Limb (tissue), 2 donors: ENCODE results near the gene VPS41.

Experiments
- DNase-seq, 2 donors: peaks; one replicate each; pipeline ENCODE4 v3.0.0-alpha.2; 2016; ENCODE audit errors: extremely low spot score in 2 of 2

VPS41 gene

DNA sequence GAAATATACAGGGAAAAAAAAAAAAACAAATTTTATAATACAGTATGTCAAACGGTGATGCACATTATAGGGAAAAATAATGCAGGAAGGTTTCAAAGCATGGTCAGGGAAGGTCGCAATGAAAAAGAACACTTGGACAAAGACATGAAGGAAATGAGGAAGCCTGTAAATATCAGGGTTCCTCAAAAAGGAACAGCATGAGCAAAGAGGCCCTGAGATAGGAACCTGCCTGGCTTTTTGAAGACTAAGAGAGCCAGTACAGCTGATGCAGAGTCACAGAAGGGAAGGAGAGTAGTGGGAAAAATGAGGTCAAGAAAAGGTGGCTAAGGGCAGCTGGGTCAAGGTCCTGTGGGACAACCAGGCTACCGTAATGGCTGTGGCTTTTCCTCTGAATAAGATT lies 1.9 kb downstream of the VPS41 start:
- DNase-seq = no peak

DNA sequence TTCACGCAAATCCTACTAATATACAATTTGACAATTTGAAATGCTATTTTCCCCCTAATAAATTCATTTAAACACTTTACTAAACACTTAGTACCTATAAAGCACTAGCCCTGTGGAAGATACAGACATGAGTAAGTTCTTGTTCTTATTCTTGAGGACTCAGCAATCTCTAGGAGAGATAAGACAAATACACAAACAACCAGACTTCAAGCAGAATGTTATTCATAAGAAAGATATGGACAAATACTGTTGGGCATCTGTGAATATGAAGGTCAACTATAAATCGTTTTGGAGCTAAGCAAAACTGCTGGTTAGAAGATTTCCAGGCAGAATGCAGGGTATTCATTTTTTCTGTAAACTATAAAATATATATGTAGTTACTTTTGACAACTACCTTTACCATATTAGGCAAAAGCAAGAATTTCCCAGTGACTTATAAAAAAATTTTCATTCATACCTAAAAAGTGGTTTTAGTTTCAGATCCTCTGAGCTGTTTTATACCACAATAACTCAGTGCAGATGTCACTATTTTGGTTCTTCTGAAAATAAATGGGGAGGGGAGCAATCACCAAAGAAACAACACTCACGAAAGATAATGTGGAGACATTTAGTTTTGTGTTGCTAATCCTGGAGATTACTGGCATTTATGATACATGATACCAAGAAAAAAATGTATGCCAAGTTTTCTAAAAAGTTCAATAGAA lies 3.8 kb downstream of the VPS41 start:
- no peak for DNase-seq

DNA sequence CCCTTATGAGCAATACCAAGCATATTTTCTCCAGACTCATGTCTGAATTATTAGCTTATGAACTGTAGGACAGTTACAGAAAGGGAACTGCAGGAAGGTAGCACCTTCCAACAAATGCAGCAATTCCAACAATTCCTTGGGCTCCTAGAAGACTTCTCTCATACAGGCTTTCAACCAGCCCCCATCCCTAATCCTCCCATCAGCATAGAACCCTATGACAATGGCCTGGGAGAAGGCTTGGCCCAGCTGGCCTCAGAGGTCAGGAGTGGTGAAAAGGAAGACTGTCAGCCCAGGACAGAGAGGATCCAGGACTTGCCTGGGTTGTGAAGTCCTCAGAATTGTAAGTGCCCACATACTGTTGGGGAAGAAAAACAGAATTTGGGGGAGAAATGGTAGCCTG lies 5.9 kb downstream of the VPS41 start:
- DNase-seq = no peak

DNA sequence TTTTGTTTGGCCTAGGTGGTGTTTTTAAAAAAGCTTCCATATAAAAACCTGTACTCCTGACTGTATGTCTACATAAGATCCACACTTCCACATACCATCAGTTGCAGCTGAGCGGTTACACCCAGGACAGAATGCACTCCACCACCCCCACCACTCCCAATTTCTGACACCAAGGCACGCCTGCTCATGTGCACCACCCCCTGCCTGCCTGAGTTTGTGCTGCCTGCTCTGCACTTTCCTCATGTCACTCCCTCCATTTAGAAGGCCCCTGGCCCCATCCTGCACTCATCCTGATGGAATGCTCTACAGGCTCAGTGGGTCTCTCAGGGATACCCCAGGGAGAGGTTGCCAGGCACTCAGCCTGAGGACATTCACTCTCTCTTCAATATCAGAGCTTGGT lies 6.5 kb downstream of the VPS41 start:
- no peak for DNase-seq

DNA sequence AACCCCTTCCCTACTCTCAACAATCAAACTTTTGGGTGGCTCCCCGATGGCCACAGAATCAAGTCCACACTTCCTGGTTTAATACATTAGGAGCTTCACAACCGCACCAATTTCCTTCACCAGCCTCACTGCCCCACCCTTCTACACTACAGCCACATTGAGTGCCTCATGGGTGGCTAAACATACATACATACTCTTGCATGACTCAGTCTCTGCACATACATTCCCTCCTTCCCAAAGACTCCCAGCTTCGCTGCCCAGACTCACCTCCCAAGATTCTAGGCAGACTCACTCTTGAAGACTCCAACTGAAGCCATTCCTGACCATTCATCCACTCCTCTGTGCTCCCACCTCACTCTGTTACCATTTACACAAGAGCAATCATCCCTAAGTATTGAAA lies 15.9 kb downstream of the VPS41 start:
- DNase-seq = no peak

DNA sequence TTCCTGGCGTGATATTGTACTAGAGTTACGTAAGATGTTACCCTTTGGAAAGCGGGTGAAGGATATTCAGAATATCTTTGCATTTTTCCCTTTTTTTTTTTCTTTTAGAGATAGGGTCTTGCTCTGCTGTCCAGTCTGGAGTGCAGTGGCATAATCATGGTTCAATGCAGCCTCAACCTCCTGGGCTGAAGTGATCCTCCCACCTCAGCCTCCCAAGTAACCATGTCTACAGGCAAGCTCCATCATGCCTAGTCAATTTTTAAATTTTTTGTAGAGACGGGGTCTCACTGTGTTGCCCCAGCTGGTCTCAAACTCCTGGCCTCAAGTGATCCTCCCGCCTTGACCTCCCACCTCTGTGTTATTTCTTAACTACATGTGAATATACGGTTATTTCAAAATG lies 18.4 kb downstream of the VPS41 start:
- no peak for DNase-seq

DNA sequence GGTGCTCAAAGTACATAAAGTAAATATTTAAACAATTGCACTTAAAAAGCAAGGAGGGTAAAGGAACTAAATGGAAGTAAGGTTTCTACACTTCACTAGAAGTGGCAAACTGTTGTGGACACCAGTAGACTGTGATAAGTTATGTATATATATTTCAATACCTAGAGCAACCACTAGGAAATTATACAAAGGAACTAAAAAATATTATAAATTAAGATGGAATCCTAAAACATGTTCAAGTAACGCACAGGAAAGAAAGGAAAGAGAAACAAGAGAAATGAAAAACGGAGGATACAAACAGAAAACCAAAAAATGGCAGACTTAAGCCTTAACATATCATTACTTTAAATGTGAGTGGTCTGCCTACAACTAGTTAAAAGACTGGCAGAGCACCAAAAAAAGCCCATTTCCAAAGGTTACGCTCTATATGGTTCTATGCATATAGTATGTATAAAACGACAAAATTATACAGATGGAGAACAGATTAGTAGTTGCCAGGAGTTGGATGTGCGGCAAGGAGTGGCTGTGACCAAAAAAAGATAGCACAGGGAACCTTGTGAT lies 19.0 kb downstream of the VPS41 start:
- DNase-seq = no peak

DNA sequence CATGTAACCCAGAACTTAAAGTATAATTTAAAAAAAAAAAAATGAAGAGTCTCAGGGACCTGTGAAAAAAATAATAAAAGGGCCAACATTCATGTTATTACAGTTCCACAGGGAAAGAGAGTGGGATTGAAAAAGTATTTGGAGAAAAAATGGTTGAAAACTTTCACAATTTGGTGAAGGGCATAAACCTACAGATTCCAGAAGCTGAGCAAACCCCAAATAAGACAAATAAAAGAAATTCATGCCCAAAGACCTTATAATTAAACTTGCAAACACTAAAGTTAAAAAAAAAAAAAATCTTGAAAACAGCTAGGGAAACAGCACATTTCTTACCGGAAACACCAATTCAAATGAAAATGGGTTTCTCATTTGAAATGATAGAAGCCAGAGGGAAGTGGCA lies 19.9 kb downstream of the VPS41 start:
- DNase-seq = no peak

DNA sequence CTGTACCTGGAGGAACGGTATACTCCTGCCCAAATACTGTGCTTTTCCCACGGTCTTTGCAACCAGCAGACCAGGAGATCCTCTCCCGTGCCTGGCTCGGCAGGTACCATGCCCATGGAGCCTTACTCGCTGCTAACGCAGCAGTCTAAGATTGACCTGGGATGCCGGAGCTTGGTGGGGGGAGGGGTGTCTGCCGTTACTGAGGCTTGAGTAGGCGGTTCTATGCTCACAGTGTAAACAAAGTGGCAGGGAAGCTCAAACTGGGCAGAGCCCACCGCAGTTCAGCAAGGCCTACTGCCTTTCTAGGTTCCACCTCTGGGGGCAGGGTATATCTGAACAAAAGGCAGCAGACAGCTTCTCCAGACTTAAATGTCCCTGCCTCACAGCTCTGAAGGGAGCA lies 22.7 kb downstream of the VPS41 start:
- no peak for DNase-seq

DNA sequence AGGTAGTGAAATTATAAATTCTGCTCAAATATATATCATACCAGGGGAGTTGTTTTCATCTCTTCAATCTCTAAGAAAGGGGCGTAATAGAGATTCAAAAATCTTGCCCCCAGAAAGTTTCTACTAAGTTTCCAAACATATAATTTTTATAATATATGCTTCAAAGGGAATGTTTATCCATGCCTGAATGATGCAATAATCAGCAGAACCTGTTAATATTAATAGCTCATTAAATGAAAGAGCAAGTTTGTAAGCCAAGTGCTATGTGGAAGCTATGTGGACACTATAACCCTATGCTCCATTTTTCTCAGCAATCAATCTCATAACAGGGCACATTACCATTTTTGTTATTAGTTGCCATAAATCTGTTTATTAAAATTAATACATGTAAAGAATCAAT lies 25.3 kb downstream of the VPS41 start:
- no peak for DNase-seq

DNA sequence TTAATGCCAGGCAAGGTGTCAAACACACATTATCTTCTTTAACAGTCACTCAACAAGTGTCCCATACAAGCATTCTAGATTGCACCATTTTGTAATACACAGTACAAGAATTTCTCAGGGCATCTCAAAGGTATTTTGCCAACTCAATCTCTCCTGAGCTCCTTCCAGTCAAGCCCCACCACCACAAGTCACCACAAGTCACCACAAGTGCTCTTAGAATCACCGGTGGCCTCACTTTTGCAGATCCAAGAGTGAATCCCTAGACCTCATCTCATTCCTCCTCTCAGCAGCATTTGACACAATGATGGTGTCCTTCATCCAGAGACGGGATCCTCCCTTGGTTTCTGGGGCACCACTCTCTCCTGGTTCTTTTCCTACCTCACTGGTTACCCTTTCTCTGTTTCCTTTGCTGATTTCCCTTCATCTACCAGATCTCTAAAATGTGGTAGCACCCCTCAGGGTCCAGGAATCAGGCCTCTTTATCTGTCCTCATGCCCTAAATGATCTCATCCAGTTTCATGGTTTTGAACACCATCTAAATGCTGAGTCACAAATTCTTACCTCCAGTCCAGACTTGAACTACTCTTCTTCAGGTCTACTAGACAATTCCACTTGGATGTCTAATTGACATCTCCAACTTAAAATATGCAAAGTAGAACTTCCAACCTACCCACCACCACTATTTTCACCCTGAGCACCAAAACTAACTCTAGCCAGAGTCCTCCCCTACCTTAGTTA lies 26.9 kb downstream of the VPS41 start:
- no peak for DNase-seq

DNA sequence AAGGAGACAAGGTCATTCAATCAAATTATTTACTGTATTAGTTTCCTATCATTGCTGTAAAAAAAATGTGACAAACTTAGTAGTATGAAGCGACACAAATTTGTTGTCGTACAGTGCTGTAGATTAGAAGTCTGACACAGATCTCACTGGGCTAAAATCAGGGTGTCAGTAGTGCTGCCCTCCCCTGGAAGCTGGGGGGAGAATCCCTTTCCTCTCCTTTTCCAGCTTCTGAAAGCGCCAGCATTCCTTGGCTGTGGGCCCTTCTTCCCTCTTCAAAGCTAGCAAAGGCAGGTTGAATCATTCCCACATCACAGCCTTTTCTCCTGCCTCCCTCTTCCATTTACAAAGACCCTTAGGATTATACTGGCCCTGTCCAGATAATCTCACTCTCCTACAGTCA lies 28.0 kb downstream of the VPS41 start:
- no peak for DNase-seq

DNA sequence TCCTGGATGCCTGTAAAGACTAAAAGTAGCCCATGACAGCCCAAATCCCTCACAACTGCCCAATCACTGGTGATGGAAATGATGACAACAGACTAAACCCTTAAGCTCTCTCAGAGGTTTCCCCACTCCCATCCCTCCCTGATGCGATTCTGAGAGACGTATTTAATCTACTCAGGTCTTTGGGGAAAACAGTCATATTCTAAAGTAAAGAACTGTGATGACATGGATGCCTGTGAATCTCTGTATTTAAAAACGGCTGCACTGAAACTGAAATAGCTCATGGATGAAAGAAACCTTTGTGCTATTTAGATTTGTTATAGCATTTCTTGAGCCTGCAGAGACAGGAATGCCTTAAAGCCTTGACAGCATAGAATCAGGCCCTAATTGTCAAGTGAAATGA lies 28.5 kb downstream of the VPS41 start:
- DNase-seq = no peak

DNA sequence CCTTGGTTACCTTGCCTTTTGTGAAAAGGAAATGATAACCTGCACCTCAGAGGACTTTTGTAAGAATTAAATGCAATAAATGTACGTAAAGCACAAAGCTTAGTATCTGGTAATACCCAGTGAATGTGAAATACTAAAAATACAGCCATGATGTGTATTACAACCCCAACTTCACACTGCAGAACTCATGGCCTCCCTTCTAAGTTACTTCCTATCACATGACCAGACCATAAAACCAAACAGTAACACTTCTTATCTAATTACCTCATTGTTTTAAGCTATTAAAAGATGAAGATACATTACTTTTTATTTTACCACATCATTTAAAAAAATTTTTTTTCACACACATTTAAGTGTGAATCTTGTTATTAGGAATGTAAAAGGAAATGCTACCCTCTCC lies 29.0 kb downstream of the VPS41 start:
- DNase-seq = no peak

DNA sequence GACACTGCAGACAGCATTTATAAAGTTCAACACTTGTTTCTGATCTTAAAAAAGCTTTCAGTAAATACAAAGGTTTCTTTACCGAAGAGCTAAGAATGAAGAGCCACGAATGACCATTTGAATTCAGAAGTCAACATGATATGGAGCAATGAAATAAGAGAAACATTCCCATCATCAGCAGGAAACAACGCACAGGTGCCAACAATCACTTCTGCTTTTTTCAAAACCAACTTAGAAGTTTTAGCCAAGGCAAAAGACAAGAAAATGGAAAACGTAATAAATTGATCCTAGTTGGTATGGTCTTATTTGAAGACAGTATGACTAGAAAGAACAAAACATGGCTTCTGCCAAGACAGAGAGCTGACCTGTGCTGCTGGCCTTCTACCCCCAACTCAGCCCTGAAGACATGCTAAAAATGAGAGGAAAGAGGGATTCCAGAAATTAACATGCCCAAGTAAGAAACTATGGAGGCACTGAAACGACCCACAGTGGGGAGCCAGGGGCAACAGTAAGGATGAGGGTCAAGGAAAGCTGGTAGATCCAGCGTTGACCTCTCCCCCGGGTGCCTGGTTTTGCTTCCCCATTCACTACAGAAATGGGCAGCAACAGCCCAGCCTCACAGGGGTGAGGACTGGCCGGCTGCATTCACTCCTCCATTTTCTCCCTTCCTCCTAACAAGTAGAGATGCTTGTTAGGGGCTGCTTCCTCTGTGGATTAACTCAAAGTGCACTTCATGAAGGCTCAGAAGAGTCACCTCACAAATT lies 30.1 kb downstream of the VPS41 start:
- no peak for DNase-seq

DNA sequence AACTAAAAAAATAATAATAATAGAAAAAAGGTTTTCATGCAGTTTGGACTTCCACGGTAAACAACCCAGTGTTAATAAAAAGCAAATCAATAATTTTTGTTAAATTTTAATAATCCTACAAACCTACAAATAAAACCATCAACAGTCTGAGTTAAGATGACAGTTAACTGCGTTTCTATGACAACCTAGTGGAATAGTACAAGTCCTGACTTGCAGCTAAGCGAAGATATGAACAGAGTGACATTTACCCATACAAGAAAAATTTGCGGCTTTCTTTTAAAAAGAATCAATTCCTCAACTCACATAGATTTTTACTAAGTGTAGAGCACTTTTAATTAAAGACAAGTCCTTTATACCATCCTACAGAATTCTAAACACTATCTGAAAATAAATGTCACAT lies 35.6 kb downstream of the VPS41 start:
- no peak for DNase-seq

DNA sequence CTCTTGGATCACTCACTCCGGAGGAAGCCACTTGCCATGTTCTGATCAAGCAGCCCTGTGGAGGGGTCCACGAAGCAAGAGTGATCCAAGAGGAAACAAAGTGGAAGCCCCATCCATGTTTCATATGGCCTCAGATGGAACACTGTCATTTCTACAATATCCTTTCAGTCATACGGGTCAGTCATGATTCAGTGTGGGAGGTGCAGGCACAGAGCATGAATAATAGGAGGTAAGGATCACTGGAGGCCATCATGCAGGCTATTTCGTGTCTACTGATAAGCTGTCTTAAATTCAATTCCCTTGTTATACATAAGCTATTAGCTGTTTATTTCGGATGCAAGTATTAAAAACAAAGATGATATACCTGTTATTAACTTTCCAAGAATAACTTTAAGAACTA lies 36.8 kb downstream of the VPS41 start:
- no peak for DNase-seq

DNA sequence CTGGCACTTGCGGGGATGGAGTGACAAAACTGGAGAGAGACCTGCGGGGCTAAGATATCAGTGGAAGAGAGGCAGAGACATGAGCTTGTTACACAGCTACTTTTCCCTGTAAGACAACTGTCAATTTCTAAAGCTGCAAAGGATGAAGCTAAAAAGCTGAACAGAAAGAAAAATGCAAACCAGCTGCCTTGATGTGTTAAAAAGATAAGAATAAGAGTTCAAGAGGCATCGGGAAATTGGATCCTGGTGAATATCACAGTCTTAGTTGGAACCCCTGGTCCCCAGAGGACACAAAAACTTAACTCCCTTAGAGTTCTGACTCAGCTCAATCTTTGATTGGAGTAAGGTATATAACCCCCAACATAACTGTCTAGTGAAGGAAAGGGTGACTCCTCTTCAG lies 38.8 kb downstream of the VPS41 start:
- no peak for DNase-seq

DNA sequence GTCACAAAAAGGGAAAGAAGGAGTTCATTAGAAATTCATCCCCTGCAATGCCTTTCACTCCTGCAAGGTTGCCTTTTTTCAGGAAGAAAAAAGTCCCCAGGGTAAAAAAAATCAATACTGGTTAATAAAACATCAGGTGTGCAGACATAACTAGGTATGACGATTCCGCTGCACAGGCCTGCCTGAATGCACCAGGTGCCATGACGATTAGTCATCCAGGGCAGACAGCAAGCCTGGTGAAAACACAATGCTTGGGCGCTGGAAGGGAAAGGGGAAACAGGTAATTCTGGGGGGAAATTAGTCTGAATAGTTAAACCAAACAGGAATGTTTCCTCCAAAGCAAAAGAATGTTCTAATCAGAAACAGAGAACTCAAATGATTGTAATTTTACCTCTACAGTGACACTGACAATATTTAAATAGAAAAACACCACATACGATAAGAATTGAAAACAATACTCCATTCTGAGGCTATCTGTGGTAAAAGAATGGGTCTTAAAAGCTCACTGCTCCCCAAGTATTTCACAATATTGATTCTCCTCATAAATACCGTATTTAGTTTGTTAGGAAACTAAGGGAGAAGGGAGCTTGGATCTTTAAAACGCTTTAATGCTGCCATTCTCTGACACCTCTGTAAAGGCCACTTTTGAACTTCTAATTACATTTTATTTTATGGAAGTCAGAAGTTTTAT lies 45.2 kb downstream of the VPS41 start:
- no peak for DNase-seq

DNA sequence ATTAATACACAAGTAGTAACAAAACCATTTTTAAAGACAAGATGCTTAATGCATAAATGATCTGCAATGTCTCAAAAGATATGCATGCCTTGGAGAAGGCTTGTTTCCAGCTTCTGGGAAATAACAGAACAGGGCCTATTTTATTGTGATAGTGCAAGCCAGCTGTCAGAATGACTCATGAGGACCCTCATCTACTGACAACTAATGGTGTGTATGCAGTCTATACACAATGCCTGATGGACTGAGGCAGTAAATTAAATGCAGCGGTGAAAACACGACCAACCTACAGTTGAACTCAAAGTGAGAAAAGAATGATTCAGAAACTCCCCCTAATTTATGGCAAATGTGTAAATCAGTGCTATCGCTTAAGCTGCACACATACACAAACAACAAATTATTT lies 46.3 kb downstream of the VPS41 start:
- DNase-seq = no peak

DNA sequence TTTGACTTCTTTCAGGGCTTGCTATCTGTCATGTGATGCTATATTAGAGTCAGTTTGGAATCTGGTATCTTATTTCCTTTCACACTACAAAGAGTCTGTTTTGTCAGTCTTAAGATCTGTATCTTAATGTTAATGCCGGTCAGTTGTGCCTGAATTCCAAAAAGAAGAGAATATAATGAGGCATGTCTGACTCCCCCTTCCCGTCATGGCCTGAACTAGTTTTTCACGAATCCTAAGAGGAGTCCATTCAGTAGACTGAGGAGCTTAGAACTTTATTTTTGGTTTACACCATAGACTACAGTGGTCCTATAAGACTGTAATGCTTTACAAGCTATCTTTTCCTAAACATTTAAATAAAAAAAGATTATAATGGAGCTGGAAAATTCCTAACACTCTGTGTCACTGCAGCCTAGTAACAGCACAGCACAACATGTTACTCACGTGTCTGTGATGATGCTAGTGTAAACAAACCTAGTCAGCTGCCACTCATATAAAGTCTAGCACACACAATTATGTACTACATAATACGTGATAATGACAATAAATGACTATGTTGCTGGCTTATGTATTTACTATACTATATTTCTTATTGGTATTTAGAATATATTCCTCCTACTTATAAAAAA lies 50.6 kb downstream of the VPS41 start:
- no peak for DNase-seq
